Esophagus squamous epithelium (tissue), 5 donors: ENCODE results near the gene CHKB. TPM values are rescaled to one million over a fixed set of nuclear protein-coding genes. Genes with fewer than 3 reads are reported as not detected.
A peak's percentile ranks its signal among the peaks of the same experiment; 100 is the strongest.

ENCODE experiments used
- DNase-seq: peaks from one replicate; lab custom pipeline; 2025; lab: John Stamatoyannopoulos, UW
- H3K27ac ChIP-seq, 4 donors: fragments of 200-600 bp; sonication (generic); one replicate each; pipeline ENCODE4 v1.5.1; 2016 to 2019; ENCODE audit warnings: mild to moderate bottlenecking in 1 of 4
- H3K27me3 ChIP-seq, 4 donors: fragments of 200-600 bp; sonication (generic); 1 replicate in 3 of 4; 2 replicates in 1 of 4; pipeline versions ENCODE4 v1.5.1 to v1.6.0; 2017 to 2021; ENCODE audit warnings: antibody characterized with exemption in 1 of 4
- H3K36me3 ChIP-seq, 3 donors: fragments of 200-600 bp; sonication (generic); one replicate each; pipeline ENCODE4 v1.5.1; 2016 to 2019
- H3K4me1 ChIP-seq, 3 donors: fragments of 200-600 bp; sonication (generic); one replicate each; pipeline ENCODE4 v1.5.1; 2017 to 2019
- H3K4me3 ChIP-seq, 4 donors: fragments of 200-600 bp; sonication (generic); 1 replicate in 3 of 4; 2 replicates in 1 of 4; pipeline ENCODE4 v1.5.1; 2016 to 2019; ENCODE audit warnings: mild to moderate bottlenecking in 2 of 4, moderate library complexity in 1 of 4
- H3K9me3 ChIP-seq, 3 donors: fragments of 200-600 bp; sonication (generic); one replicate each; pipeline ENCODE4 v1.5.1; 2016 to 2019
- POLR2A ChIP-seq, 4 donors: fragments of 450-650 bp; IDR thresholded peaks; one replicate each; pipeline ENCODE4 v1.6.1; 2017; ENCODE audit warnings: antibody characterized with exemption in 4 of 4, mild to moderate bottlenecking in 4 of 4, moderate library complexity in 3 of 4
- WGBS, 2 donors: methylation state at CpG; one replicate each; pipeline ENCODE4 v1.1.5; 2018; 5-methylcytosine and 5-hydroxymethylcytosine counted together
- intact Hi-C: fragments of 100-400 bp; cut with DNase I; formaldehyde crosslinking; loops from one replicate; pipeline ENCODE4 v1.15.0; 2022
- total RNA-seq, 4 donors: library from RNA; depleted of rRNA; stranded (reverse); fragments of >200 nt; gene quantifications; one replicate each; pipeline ENCODE4 v1.1.0, GENCODE V29; 2016
- TF ChIP-seq, protein P1 (sequence below), 6 experiments: fragments of 450-650 bp in 4 of 6; fragments of 200-600 bp in 2 of 6; sonication (generic) in 2 of 6; IDR thresholded peaks; one replicate each; pipeline ENCODE4 v1.5.1; 2016 to 2019; ENCODE audit warnings: antibody characterized with exemption in 6 of 6, mild to moderate bottlenecking in 4 of 6, moderate library complexity in 4 of 6
- donor health status: DM: yes; HTN: yes; CAD: no.

CHKB gene
- total RNA-seq, 4 donors from 2014 or later = 16.7 to 51.2 (median 35.4) TPM

DNA sequence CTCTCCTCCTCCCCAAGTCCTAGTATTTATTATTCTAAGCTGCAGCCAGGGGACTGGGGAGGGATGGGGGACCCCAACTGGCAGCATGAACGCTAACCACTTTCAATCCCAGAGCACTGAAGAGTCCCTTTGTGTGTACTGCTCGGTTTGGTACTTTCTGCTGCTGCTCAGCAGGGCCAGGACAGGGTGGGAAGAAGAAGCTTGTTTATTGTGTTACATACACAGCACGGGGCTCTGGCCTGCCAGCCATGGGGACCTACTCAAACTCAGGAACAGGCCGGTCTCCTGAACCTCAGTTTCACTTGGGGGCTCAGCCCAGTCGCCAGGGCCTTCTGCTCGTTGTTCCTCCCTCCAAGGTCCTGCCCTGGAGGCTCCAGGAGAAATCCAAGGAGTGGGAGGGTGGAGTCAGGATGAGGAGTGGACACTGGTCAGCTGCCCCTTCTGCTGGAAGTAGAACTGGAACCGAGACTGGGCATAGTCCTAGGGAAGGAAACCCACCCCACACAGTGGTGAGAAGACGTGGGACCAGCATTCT lies 3.8 kb downstream of the CHKB start:
- intact Hi-C loops = no loop called here
- no peak for DNase-seq
- H3K4me1 ChIP-seq = peaks cover 18 to 37% (median 25%) of the 10 kb centered on the region in 3 donors
- H3K4me3 ChIP-seq = peak overlapping the region in 1 of 4 donors; percentile 53
- 77 to 85% methylated on average over 2 to 3 of the region's 8 CpGs for WGBS, 2 donors
- H3K27me3 ChIP-seq = no peaks in the 10 kb centered on the region
- H3K27ac ChIP-seq = peak overlapping the region in 1 of 4 donors; percentile 40
- no peak for TF ChIP-seq POLR2A (IDR thresholded peaks at IDR 0.05)
- TF ChIP-seq, protein P1, sequence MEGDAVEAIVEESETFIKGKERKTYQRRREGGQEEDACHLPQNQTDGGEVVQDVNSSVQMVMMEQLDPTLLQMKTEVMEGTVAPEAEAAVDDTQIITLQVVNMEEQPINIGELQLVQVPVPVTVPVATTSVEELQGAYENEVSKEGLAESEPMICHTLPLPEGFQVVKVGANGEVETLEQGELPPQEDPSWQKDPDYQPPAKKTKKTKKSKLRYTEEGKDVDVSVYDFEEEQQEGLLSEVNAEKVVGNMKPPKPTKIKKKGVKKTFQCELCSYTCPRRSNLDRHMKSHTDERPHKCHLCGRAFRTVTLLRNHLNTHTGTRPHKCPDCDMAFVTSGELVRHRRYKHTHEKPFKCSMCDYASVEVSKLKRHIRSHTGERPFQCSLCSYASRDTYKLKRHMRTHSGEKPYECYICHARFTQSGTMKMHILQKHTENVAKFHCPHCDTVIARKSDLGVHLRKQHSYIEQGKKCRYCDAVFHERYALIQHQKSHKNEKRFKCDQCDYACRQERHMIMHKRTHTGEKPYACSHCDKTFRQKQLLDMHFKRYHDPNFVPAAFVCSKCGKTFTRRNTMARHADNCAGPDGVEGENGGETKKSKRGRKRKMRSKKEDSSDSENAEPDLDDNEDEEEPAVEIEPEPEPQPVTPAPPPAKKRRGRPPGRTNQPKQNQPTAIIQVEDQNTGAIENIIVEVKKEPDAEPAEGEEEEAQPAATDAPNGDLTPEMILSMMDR (IDR thresholded peaks at IDR 0.05) = no peak
- H3K9me3 ChIP-seq = no peaks in the 10 kb centered on the region
- H3K36me3 ChIP-seq = peaks cover 0 to 50% (median 6%) of the 10 kb centered on the region in 3 donors

DNA sequence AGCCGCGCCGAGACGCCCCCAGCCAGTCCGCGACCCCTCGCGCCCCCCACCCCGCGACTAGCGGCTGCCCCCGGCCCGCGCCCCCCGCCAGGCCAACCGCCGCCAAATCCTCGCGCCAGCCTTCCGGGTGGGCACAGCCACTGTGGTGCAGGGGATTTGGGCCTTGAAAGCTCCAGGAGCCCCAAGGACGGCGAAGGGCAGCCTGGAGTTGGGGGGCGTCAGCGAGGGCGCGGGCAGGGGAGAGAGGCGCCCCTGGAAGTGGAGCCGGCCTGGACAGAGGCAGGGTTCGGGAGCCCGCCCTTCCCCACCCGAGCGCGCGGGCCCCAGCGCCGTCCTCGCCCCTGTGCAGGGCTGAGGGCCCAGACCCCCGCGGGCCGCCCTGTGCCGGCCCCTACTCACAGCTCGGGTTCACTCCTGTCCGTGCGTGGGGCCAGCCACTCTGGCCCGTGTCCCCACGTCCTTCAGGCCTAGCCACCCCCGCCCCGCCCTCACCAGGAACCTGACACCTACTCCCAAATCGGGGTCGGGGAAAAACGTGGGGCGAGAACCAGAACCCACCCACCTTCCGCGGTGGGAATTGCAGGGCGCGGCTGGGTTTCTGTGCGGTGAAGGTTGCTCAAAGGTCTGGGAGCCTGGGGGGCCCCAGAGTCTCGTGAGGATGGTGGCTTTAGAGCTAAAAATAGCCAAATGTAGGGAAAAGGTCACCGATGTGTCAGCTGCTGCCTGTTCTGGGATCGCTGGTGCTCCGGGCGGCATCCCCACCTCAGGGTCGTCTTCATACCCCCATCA lies 4.5 kb downstream of the CHKB start, which contains the start of gene CPT1B:
TSS of gene CPT1B (minus strand) at position 441 of the 789 bp plus-strand sequence. CDS start 512 bp downstream, outside the sequence.
- no peaks in the 10 kb centered on the region for H3K9me3 ChIP-seq
- H3K4me3 ChIP-seq = peak within 1 kb of the TSS in 2 of 4 donors; percentile 9 to 53
- TF ChIP-seq POLR2A (IDR thresholded peaks at IDR 0.05) = no peak
- TF ChIP-seq, protein P1 (IDR thresholded peaks at IDR 0.05) = no peak
- H3K27ac ChIP-seq = peak within 1 kb of the TSS in 1 of 4 donors; percentile 40
- intact Hi-C loops = no loop called here
- DNase-seq = no peak
- H3K4me1 ChIP-seq = peaks cover 13 to 31% (median 18%) of the 10 kb centered on the region in 3 donors
- WGBS, 2 donors = 53 to 56% methylated on average over 6 to 7 of the region's 63 CpGs
- no peaks in the 10 kb centered on the region for H3K27me3 ChIP-seq
- H3K36me3 ChIP-seq = peaks cover 0 to 56% (median 6%) of the 10 kb centered on the region in 3 donors

DNA sequence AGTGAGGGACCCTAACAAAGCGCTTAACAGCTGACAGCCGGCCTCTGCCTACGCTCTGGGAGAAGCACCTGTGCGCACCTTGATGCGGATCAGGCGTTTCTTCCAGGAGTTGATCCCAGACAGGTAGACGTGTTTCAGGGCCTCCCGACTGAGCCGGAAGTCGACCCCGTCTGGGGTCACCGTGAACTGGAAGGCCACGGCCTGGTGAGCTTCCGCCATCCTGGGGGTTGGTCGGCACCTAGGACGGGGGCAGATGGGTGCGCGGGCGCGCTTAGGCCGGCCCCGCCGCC lies 5.0 kb downstream of the CHKB start:
- intact Hi-C loops = no loop called here
- H3K27ac ChIP-seq = no peak overlapping the region
- DNase-seq = no peak

DNA sequence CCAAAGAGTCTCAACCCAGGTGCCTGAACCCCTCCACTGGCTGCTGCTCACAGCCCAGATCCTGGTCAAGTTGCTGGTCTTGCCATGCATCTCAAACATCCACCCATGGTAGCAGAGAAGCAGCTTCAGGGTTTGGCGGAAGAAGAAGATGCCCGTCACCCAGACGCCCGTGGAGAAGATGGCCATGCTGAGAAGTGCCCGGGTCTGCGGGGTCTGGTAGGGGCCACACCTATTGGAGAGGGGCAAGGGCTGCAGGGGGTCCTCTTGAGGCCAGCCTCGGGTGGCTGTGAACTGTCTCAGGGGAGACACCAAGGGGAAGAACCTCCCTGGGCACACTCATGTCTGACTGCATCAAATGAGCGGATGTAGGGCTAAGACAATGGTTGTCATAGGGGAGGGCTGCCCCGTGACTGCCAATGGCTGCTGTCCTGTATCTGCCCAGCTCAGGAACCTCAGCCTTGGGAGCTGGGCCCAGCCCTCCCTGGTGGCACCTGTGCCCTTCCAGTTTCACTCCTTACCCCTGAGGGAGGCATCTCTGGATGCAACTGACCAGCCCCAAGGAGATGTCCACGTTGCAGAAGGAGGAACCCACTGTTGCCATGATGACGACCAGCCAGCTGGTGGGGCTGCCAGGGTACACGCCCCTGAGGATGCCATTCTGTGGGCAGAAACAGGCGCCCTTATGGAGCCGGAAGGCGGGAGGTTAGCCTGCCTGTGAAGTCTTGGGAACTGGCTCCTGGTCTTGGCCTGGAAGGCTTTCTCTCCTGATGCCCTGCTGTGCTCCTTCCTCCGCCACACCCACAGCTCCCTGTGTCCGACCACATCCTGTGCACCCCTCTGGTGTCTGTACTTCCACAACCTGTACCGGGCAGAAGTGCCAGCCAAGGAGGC lies 5.6 kb downstream of the CHKB start:
- no peaks in the 10 kb centered on the region for H3K27me3 ChIP-seq
- no peak overlapping the region for H3K27ac ChIP-seq
- no peak for TF ChIP-seq POLR2A (IDR thresholded peaks at IDR 0.05)
- TF ChIP-seq, protein P1 (IDR thresholded peaks at IDR 0.05) = no peak
- no peak overlapping the region for H3K4me3 ChIP-seq
- no peaks in the 10 kb centered on the region for H3K9me3 ChIP-seq
- DNase-seq = no peak
- H3K4me1 ChIP-seq = peaks cover 13 to 29% (median 17%) of the 10 kb centered on the region in 3 donors
- WGBS, 2 donors = 78 to 81% methylated on average over 11 to 17 of the region's 18 CpGs
- intact Hi-C loops = no loop called here
- peaks cover 0 to 67% (median 6%) of the 10 kb centered on the region in 3 donors for H3K36me3 ChIP-seq

More for the DNA sequence above, 5.0 kb downstream of the CHKB start:
- Histone ChIP-seq H3K4me3 (peak overlapping the region in 1 of 4 donors; percentile 53), H3K9me3 (no peaks in the 10 kb centered on the region), H3K4me1 (peaks cover 13 to 30% (median 17%) of the 10 kb centered on the region in 3 donors), H3K27me3 (no peaks in the 10 kb centered on the region), H3K36me3 (peaks cover 0 to 62% (median 6%) of the 10 kb centered on the region in 3 donors)
- TF ChIP-seq, protein P1 (IDR thresholded peaks at IDR 0.05) = no peak
- no peak for TF ChIP-seq POLR2A (IDR thresholded peaks at IDR 0.05)
- WGBS, 2 donors = 0% methylated on average over 1 of the region's 23 CpGs; no CpG with 5 or more reads in 1 of the 2 donors
